LoVo (cell line): ENCODE results near the gene FMN1.
"Not testable (repeated sequence)": the region's sequence is repeated elsewhere in the genome, so short reads cannot be mapped to it uniquely, and the experiment has no call there.

Experiments used
- DNase-seq: peaks from one replicate; pipeline ENCODE4 v3.0.0-alpha.2; 2016; ENCODE audit warnings: low spot score

The FMN1 gene

DNA sequence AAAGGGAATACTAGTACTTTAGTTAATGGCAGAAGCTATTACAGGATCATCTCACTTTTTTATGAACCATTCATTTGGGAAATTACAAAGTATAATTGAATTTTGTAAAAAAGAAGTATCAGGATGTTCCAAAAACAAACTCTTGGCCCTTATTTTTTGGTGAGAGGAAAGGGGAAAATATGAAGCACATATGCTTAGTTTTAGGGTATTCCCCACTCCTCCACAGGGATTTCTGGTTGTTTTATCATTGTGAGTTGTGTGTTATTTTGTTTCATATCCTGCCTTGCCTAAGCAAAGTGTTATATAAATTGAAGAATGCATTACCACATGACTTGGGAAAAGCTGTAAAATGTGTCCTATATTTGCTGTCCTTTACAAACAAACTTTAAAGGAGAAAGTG is 227.0 kb downstream of the FMN1 start:
- DNase-seq, result no peak

DNA sequence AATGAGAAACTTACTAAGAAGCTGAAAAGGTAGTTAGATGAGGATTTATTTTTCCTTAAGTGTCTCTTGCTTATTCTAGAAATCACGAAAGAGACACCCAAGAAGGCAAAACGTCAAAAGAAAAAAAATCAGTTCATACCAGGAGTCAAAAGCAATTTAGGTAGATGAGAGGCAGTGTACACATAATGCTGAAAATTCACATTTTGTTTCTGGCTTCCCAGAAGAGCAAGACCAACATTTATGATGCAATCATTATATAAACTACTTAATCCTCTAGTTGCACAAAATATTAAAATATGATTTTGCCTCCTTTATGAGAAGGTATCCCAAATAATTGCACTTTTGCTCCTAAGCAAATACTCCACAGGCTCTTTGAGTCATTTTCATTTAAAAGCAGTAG is 228.0 kb downstream of the FMN1 start:
- DNase-seq, result no peak

DNA sequence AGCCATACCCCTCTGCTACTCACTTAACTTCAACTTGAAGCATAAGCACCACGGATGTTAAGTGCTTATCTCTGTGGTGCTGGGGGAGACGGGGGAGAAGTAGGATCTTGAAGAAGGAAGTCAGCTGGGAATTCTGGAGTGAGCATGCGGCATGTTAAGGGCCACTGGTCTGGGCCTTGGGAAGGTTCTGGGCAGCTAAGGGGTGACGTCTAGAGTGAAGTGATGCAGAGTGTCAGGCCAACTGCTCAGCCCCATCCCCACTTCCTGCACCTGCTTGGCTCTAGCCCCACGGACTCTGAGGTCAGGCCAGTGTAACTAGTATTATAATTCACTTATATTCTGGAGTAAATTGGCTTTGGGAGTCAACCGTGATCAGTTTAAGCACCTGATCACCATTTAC is 228.6 kb downstream of the FMN1 start:
- DNase-seq, result no peak

DNA sequence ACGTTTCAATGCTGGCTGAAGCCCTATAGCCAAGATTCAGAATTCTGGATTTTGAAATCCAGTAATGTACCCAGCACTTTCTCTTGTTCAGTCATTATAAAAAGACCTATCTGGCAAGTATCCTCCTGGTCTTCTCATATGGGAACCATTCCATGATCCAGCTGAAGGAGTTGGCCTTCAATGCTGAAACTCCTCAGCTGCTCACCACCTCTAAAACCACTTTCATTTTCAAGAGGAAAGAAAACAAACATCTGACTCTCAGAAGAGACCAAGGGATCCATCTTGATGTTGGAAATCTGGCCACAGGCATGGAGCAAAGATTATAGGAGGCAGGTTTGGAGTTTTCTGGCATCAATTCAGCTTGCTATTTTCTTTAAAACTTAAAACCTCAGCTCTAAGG is 235.4 kb downstream of the FMN1 start:
- DNase-seq, result no peak

DNA sequence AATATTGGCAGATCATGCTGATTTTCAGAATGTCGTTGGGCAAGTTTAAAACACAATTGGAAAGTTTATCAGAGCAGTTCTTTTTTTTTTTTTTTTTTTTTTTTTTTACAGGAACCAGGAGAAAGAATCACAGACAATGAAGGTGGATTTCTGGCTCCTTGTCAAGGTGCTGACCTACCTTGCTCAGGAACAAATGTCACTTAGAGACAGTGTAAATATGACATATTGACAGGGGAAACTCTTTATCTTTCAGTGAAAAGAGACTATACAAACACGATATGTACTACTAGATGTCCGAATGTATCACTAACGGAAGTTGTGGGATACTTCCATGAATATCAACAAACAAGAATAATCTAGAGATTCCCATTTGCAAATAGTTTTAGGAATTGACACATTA is 237.3 kb downstream of the FMN1 start:
- no peak for DNase-seq

DNA sequence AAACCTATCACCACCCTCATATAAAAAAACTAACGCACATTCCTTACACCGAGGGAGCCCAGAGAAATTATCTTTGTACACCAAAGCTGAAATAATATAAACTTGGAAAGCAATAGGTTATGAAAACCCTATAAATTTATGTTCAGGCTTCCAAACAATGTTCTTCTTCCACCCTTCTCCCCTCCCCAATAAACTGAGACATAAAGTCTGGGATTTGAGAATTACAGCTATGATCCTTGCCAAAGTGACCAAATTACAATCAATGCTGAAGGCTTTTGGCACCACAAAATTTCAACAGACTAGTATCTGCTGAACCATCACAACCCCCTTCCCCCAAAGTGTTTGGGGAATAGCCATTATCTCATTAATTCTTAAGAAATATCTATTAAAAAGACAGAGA is 237.8 kb downstream of the FMN1 start:
- DNase-seq, result no peak

DNA sequence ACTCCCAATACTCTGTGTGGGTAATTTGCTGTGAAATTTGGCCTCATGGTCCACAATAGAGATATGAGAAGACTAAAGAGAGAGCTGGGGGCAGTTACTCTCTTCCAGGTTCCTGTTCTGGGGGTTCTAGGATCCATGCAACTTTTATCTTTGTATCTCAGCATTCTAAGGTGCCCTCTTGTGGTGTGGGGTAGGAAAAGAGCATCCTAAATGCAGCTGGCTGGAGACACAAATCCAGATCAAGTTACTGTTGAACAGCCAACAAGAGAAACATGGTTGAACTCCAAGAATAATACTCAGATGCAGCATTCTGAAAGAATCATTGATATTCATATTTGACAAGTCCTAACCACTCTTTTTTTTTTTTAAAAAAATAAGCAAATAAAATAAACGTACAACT is 238.5 kb downstream of the FMN1 start:
- DNase-seq, result no peak

DNA sequence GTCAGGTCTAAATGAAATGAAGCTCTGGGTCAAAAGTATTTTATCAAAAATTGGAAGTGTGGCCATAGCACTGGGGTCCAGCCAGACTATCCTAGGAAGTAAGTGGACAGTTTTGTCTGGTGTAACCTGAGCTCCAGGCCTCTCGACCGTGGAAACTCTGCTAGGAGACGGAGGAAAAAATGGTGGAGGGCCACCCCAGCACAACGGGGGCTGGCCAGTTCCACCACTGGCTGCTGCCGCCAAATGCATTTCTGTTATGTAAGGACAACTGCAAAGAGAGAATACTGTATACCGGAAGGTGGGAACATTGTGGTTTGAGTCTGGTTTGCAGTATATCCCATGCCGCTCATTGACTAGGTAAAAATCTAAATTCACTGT is 241.0 kb downstream of the FMN1 start:
- DNase-seq, result no peak

DNA sequence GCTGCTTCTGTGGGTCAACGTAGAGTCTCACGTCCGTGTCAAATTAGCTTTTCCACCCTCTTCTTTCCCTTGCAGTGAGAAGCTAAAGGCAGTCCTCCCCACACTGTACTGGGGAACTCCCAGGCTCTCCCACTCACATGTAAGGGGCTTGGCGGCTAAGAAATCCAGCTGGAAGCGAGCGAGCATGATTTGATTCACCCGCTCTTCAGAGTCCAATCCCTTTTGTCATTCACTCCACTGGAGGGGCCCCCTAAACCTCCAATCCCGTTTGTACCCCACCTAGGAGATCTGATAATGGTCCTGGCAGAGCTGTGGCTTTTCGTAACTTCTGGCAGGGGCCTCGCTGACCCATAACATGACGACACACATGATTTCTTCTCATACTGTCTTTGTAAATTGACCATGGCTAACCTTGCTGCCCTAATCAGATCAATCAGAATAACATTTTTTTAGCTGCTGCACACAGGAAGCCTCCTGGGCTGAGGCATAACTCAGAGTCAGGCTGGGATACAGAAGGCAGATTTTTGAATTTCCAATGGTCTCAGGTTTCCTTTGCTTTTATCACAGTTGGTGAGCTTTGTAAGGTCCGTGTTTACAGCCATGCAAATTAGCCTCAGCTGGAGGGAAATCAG is 241.5 kb downstream of the FMN1 start:
- DNase-seq, result no peak

DNA sequence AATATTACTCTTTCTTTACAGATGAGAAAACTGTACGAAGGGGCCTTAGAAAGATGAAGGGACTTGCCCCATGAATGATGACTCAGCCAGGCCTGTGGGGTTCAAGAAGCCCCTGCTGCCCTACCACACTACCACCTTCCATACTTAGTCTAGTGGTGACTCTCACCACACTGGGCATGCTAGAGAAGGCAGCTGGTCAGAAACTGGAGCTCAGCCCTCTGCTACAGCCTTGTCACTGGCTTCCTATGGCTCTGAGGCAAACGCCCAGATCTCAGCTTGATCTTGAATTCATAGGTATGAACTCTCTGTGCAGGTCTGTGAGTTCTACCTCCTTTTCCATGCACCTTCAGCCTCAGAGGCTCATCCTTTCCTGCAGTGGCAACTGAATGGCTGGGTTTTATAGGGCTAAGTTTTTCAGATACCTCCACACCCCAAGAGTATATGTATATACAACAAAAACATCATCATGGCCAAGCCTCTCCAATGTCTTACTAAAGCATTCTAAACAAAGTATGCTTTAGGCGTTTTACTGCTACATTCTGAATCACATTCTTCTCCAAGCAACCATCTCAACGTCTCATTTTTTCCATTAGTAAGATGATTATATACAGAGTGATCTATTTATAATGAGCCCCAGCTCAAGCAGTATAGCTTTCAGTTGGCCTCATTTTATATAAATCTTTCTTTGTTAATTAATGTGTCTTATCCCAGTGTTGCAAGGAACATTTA is 242.6 kb downstream of the FMN1 start:
- no peak for DNase-seq

DNA sequence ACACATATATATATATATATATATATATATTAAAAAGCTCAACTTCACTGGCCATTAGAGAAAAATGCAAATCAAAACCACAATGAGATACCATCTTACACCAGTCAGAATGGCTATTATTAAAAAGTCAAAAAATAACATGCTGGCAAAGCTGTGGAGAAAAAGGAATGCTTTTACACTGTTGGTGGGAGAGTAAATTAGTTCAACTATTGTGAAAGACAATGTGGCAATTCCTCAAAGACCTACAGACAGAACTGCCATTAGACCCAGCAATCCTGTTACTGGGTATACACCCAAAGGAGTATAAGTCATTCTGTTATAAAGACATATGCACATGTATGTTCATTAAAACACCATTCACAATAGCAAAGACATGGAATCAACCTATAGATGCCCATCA is 244.5 kb downstream of the FMN1 start:
- DNase-seq, result not testable (repeated sequence)

DNA sequence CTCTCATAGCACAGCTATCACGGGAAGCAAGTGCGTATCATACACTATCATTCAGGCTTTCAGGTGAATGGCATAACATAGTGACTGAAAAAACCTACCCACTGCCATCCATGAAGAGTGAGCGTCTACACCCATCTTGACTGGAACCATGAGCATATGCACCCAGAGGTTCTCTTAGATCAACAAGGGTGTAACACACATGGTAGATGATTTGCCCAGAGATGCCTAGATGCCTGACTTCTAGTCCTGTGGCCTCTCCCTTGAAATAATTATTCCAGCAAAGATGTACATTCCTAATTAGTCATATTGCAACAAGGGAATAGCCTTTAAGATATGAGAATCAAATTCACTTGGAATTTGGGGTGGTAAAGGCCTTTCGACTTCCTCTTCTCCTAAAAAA is 248.3 kb downstream of the FMN1 start:
- no peak for DNase-seq

DNA sequence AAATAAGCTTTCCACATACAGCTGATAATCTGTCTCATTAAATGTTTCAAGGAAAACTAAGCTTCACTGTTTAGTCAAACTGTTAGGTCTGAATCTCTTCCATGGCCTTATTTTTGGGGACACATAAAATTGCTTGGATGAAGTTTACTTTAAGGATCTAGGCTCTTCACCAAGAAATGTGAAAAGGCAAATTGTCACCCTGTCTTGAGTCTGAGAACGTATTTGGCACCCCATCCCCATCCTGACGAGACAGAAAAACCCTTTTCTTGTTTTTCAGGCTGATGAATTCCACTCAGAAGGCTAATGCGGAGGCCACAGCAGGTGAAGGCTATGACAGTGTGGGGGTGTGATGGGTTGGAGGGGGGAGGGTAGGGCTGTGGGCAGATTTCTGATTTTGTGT is 250.1 kb downstream of the FMN1 start:
- DNase-seq, result no peak

DNA sequence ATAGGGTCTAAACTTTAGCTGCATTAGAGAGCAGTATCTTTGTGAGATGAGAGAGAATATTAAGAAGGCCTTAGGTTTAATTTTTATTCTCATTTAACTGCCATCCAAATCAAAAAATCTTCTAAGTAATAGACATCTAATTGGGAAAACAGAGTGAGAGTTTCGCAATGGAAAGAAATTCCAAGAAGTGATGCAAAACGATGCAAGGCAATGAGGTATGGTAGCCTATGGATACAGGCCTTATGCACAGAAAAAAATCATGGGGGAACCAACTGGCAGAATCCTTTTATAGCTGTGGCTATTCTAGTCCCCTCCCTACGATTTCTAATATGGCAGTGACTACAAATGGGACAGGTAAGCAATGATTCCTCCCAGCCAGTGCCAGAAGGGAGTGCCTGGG is 250.8 kb downstream of the FMN1 start:
- no peak for DNase-seq

DNA sequence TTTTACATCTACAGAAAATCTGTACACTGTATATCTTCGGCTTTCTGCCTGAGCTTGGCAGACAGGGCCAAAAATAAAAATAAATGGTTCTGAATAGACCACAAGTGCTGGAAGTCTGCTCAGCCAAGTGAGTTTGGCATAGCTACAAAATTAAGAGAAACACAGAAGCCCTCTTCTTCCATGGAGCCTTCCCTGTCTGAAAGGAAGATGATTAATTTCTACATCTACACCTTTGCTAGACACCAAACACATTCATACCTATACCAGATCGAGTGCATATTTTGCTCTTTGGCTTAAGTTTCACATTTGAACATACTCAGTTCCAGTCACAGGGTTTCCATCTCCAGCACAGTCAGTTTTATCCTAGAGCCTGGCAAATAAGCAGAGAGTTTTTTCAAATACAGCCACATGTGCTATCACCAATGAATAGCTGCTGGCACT is 252.1 kb downstream of the FMN1 start:
- no peak for DNase-seq

DNA sequence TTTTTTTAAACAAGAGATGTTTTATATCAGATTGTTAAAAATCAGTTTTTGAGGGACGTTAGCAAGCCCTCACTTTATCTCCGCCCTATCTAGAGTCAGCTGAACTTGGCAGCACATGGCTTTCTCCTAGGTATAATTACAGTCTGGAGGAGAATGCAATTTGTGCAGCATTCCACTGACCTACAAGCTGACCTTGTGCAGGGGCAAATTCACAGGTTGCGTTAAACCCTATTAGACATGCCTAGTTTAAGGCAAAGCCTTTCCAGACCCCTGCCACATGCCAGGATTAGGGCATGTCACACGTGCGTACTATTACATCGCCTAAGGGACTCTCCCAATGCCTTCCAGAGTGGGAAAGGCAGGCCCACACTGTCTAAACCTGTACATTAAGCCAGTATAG is 252.7 kb downstream of the FMN1 start:
- DNase-seq, result no peak

DNA sequence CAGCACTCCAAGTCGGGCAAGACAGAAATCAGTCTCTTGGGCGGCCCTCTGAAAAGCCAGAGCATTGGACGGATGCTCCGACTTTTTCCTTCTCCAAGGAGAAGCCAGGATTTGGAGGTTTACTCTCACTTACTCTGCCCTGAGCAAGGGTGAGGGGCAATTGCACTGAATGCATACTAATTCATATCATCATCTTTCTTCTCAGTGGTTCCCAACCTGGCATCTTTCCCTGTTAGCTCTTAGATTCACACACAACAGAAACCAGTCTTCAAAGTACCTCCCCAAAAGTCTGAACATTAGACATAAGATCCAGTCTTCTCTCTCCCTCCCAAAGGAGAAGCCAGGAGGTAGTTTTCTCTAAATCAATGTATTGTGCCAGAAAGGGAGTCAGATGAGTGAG is 257.5 kb downstream of the FMN1 start:
- DNase-seq, result no peak

DNA sequence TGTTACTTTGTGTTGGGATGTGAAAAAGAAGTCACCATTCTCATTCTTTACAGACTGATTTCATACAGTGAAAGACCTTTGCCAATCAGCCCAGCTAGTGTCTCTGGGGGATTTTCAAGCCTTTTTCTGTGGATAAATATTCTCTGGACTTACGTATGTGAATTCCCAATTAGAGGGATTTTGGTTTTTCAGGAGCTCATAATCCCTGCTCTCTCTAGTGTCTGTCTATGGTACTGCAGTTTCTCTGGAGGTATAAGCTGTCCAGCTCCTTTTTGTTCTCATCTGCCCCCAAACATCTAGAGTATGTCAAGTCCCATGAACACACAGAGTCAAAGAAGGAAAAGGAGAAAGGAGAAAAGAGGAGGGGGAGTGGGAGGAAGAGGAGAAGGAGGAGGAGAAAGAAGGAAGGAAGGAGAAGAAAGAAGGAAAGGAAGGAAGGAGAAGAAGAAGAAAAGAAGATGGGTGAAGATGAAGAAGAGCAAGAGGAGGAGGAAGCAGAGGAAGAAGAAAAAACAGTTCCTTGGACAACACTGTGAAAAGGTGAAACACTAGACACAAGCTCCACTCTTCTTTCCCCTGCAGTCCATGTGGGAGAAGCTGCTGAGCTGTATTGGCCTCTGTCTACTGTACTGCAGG is 258.1 kb downstream of the FMN1 start:
- no peak for DNase-seq

DNA sequence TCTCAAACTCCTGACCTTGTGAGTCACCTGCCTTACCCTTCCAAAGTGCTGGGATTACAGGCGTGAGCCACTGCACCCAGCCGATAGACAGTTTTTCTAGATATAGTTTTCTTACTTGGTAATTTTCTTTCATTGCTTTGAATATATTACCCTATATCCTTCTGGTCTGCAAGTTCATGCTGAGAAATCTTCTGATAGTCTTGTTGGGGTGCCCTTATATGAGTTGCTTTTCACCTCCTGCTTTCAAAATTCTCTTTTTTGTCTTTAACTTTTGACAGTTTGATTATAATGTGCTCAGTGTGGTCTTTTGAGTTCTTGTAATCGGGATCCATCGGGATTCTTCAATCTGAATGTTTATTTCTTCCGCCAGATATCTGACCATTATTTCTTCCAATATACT is 259.4 kb downstream of the FMN1 start:
- DNase-seq, result no peak

DNA sequence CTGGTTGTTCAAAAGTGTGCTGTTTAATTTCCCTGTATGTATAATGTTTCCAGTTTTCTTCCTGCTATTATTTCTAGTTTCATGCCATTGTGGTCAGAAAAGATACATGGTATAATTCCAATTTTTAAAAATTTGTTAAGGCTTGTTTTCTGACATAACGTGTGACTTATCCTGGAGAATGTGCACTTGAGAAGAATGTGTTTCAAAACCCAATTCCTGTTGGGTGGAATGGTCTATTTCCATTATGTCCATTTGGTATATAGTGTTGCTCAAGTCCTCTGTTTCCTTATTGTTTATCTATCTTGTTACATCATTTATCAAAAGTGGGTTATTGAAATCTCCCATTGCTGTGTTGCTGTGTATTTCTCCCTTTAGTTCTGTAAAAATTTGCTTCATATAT is 261.3 kb downstream of the FMN1 start:
- DNase-seq, result no peak

DNA sequence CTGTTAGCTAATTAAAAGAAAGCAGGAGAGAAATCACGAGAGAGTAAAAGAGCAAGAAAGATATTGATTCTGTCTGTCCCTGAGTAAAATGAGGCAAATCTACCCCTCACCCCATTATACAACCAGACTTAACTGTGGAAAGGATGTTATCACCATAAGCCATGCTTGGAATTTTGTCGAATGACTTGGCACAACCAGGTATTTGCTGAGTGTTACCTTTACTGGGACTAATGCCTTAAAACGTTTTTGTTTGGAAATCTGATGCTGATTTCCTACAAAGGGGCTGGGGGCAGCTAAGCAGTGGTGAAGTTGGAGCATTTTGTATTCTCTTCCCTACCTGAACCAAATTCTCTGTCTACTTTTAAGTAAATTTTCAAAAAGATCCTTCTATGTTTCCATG is 265.6 kb downstream of the FMN1 start:
- DNase-seq, result no peak

DNA sequence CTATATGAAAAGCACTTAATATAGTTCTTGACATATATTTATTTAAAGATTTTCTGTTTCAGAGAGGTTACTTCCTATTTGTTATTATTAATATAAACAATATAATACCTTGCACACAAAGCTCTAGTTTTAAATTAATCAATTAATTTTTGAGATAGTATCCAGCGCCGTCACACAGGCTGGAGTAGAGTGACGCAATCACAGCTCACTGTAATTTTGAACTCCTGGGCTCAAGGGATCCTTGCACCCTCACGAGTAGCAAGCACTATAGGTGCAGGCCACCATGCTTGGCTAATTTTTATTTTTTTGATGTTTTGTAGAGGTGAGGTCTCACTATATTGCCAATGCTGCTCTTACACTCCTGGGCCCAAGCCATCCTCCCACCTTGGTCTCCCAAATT is 267.4 kb downstream of the FMN1 start:
- DNase-seq, result no peak

DNA sequence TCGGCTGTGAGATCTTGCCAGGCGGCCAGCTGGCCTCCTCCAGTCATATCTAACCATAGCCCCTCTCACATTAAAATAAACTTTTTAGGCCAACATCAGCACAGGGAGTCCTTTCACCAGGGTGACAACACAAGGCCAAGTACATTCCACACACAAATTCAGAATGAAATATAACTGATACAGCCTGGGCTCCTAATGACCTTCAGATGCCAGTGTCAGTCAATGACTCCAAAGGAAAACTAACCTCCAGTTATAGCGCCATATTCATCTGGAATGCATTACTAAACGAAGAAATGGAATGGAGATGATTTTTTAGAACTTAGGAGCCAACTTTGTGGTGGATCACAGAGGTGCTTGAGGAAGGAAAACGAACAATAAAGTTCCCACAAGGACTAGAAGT is 271.3 kb downstream of the FMN1 start:
- no peak for DNase-seq

DNA sequence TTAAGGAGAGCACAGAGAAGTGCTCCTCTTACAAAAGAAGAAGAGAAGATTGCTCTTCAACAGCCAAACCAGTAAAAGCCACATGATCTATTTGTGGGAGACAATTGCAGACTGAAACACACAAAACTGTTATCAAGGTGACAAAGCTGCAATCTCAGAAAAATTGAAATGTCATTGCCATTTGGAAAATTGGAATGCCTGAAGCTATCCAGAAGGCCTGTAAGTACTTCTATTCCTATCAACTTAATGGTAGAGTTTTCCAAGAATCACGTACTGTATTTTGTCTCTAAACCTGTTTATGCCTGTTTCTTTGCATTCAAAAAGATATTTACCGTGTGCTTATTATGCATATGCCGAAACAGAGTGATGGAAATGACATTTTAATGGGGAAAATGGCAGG is 272.0 kb downstream of the FMN1 start:
- no peak for DNase-seq
